Dendritic cell treated with granulocyte-macrophage colony-stimulating factor and Interleukin-4, amounts not matched to agents 40 ng/mL and 50 ng/mL, for 4 days (primary cell): ENCODE data around the gene CCL21.

ENCODE experiments used
- H3K27ac Mint-ChIP-seq: one replicate; pipeline ENCODE4 v1.8.0; 2022; ENCODE audit warnings: mild to moderate bottlenecking, mixed read lengths
- H3K27me3 Mint-ChIP-seq: one replicate; pipeline ENCODE4 v1.8.0; 2022; ENCODE audit warnings: mild to moderate bottlenecking, mixed read lengths
- H3K36me3 Mint-ChIP-seq: one replicate; pipeline ENCODE4 v1.8.0; 2022; ENCODE audit warnings: low read depth, mixed read lengths
- H3K4me1 Mint-ChIP-seq: one replicate; pipeline ENCODE4 v1.8.0; 2022; ENCODE audit warnings: low read depth, mixed read lengths
- H3K4me3 Mint-ChIP-seq: one replicate; pipeline ENCODE4 v1.8.0; 2022; ENCODE audit warnings: mild to moderate bottlenecking, moderate library complexity, mixed read lengths
- H3K9me3 Mint-ChIP-seq: one replicate; pipeline ENCODE4 v1.8.0; 2022; ENCODE audit warnings: mixed read lengths
- intact Hi-C: fragments of 100-400 bp; cut with micrococcal nuclease; formaldehyde crosslinking; loops from one replicate; pipeline ENCODE4 v1.15.0; 2022

CCL21 gene

GRCh38 chr9:34719021-34719768, 9.3 kb upstream of the CCL21 start:
- Mint-ChIP-seq H3K27ac (no peak overlapping the region), H3K27me3 (peaks cover 7% of the 10 kb centered on the region), H3K36me3 (no peaks in the 10 kb centered on the region), H3K4me3 (no peak overlapping the region), H3K9me3 (no peaks in the 10 kb centered on the region), H3K4me1 (no peaks in the 10 kb centered on the region)
- intact Hi-C loops = no loop called here

- H3K27ac Mint-ChIP-seq = no peak overlapping the region
- no peaks in the 10 kb centered on the region for H3K36me3 Mint-ChIP-seq
- no peak overlapping the region for H3K4me3 Mint-ChIP-seq
- peaks cover 14% of the 10 kb centered on the region for H3K27me3 Mint-ChIP-seq
- H3K9me3 Mint-ChIP-seq = no peaks in the 10 kb centered on the region
- no peaks in the 10 kb centered on the region for H3K4me1 Mint-ChIP-seq
- intact Hi-C loops = no loop called here
Observed at GRCh38 chr9:34717996-34718614, 8.2 kb upstream of the CCL21 start.

- H3K4me1 Mint-ChIP-seq = no peaks in the 10 kb centered on the region
- no peaks in the 10 kb centered on the region for H3K36me3 Mint-ChIP-seq
- H3K27me3 Mint-ChIP-seq = peaks cover 22% of the 10 kb centered on the region
- H3K4me3 Mint-ChIP-seq = no peak overlapping the region
- no peaks in the 10 kb centered on the region for H3K9me3 Mint-ChIP-seq
- no peak overlapping the region for H3K27ac Mint-ChIP-seq
- intact Hi-C loops = no loop called here
Observed at GRCh38 chr9:34716711-34717110, 6.8 kb upstream of the CCL21 start.

- Mint-ChIP-seq H3K9me3 (no peaks in the 10 kb centered on the region), H3K4me1 (no peaks in the 10 kb centered on the region), H3K27ac (no peak overlapping the region), H3K27me3 (peaks cover 24% of the 10 kb centered on the region), H3K4me3 (no peak overlapping the region), H3K36me3 (no peaks in the 10 kb centered on the region)
- intact Hi-C loops = no loop called here
Observed at GRCh38 chr9:34715639-34716215, 5.8 kb upstream of the CCL21 start.

GRCh38 chr9:34714007-34714406, 4.1 kb upstream of the CCL21 start:
- intact Hi-C loops = no loop called here
- H3K27me3 Mint-ChIP-seq = peaks cover 26% of the 10 kb centered on the region
- H3K9me3 Mint-ChIP-seq = no peaks in the 10 kb centered on the region
- H3K27ac Mint-ChIP-seq = no peak overlapping the region
- H3K36me3 Mint-ChIP-seq = no peaks in the 10 kb centered on the region
- peaks cover 8% of the 10 kb centered on the region for H3K4me1 Mint-ChIP-seq
- H3K4me3 Mint-ChIP-seq = no peak overlapping the region

- H3K27me3 Mint-ChIP-seq = peaks cover 26% of the 10 kb centered on the region
- H3K4me3 Mint-ChIP-seq = no peak overlapping the region
- no peaks in the 10 kb centered on the region for H3K36me3 Mint-ChIP-seq
- H3K9me3 Mint-ChIP-seq = no peaks in the 10 kb centered on the region
- peaks cover 8% of the 10 kb centered on the region for H3K4me1 Mint-ChIP-seq
- H3K27ac Mint-ChIP-seq = no peak overlapping the region
- intact Hi-C loops = no loop called here
Observed at GRCh38 chr9:34712140-34712539, 2.2 kb upstream of the CCL21 start.

GRCh38 chr9:34709196-34709978, 549 bp downstream of the CCL21 start:
- Mint-ChIP-seq H3K4me3 (no peak overlapping the region), H3K9me3 (no peaks in the 10 kb centered on the region), H3K36me3 (no peaks in the 10 kb centered on the region), H3K4me1 (peaks cover 8% of the 10 kb centered on the region), H3K27ac (no peak overlapping the region), H3K27me3 (peaks cover 23% of the 10 kb centered on the region)
- intact Hi-C loops = no loop called here

GRCh38 chr9:34707130-34707529, 2.8 kb downstream of the CCL21 start:
- Mint-ChIP-seq H3K4me3 (no peak overlapping the region), H3K9me3 (no peaks in the 10 kb centered on the region), H3K27ac (no peak overlapping the region), H3K27me3 (peaks cover 10% of the 10 kb centered on the region), H3K36me3 (no peaks in the 10 kb centered on the region), H3K4me1 (peaks cover 8% of the 10 kb centered on the region)
- intact Hi-C loops = no loop called here

- H3K4me3 Mint-ChIP-seq = peak overlapping the region; percentile 56
- H3K36me3 Mint-ChIP-seq = no peaks in the 10 kb centered on the region
- H3K27me3 Mint-ChIP-seq = peaks cover 21% of the 10 kb centered on the region
- H3K4me1 Mint-ChIP-seq = peaks cover 6% of the 10 kb centered on the region
- no peak overlapping the region for H3K27ac Mint-ChIP-seq
- H3K9me3 Mint-ChIP-seq = no peaks in the 10 kb centered on the region
- intact Hi-C loops = loop anchor here (1.0 kb wide), 1 partner anchor 27 kb away; no protein-coding TSS in a partner anchor
Observed at GRCh38 chr9:34701769-34702736, 7.9 kb downstream of the CCL21 start.

GRCh38 chr9:34701023-34701768, 8.7 kb downstream of the CCL21 start:
- intact Hi-C loops = no loop called here
- peak overlapping the region; percentile 56 for H3K4me3 Mint-ChIP-seq
- H3K9me3 Mint-ChIP-seq = no peaks in the 10 kb centered on the region
- peaks cover 20% of the 10 kb centered on the region for H3K27me3 Mint-ChIP-seq
- H3K4me1 Mint-ChIP-seq = peaks cover 6% of the 10 kb centered on the region
- no peaks in the 10 kb centered on the region for H3K36me3 Mint-ChIP-seq
- H3K27ac Mint-ChIP-seq = no peak overlapping the region

GRCh38 chr9:34694811-34695210, 15.1 kb downstream of the CCL21 start:
- Mint-ChIP-seq H3K9me3 (no peaks in the 10 kb centered on the region), H3K36me3 (no peaks in the 10 kb centered on the region), H3K4me1 (peaks cover 12% of the 10 kb centered on the region), H3K27ac (no peak overlapping the region), H3K4me3 (no peak overlapping the region), H3K27me3 (peaks cover 16% of the 10 kb centered on the region)
- intact Hi-C loops = no loop called here

GRCh38 chr9:34693560-34693959, 16.4 kb downstream of the CCL21 start:
- peaks cover 16% of the 10 kb centered on the region for H3K27me3 Mint-ChIP-seq
- no peaks in the 10 kb centered on the region for H3K36me3 Mint-ChIP-seq
- no peak overlapping the region for H3K4me3 Mint-ChIP-seq
- no peak overlapping the region for H3K27ac Mint-ChIP-seq
- intact Hi-C loops = no loop called here
- H3K9me3 Mint-ChIP-seq = no peaks in the 10 kb centered on the region
- peaks cover 12% of the 10 kb centered on the region for H3K4me1 Mint-ChIP-seq

- Mint-ChIP-seq H3K9me3 (no peaks in the 10 kb centered on the region), H3K4me1 (peaks cover 27% of the 10 kb centered on the region), H3K36me3 (no peaks in the 10 kb centered on the region), H3K4me3 (no peak overlapping the region), H3K27ac (no peak overlapping the region), H3K27me3 (peaks cover 14% of the 10 kb centered on the region)
- intact Hi-C loops = no loop called here
Observed at GRCh38 chr9:34691936-34692315, 18.0 kb downstream of the CCL21 start.
